ENCODE measurements around the gene TBC1D8.

DNA sequence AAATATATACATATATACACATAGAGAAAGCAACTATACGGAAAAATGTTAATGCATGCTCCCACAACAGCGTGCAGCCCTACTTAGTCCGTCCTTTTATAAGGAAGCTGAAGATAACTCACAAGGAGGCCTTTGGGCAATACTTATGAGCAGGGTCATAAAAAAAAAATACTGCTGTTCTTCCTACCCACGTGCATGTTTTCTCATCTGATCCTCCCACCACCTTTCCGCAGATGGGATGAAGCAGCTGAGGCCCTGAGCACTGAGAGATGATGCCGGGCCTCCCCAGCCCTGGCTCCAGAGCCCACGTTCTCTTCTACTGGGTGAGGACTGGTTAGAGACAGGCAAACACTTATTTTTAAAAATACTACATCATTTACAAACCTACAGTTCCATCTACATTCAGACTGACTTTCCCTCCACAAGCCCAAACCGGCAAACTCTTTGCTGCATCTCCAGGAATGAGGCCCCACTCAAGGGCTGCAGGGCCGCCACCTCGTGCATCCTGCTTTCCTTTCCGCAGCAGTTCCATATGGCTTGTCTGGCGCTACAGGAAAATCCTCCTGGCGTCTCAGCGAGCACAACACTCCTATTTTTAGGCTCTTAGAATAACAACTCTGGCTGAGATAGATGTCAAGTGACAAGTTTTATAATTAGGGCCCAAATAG lies 41.6 kb downstream of the TBC1D8 start:
- TF ChIP-seq, protein P1, sequence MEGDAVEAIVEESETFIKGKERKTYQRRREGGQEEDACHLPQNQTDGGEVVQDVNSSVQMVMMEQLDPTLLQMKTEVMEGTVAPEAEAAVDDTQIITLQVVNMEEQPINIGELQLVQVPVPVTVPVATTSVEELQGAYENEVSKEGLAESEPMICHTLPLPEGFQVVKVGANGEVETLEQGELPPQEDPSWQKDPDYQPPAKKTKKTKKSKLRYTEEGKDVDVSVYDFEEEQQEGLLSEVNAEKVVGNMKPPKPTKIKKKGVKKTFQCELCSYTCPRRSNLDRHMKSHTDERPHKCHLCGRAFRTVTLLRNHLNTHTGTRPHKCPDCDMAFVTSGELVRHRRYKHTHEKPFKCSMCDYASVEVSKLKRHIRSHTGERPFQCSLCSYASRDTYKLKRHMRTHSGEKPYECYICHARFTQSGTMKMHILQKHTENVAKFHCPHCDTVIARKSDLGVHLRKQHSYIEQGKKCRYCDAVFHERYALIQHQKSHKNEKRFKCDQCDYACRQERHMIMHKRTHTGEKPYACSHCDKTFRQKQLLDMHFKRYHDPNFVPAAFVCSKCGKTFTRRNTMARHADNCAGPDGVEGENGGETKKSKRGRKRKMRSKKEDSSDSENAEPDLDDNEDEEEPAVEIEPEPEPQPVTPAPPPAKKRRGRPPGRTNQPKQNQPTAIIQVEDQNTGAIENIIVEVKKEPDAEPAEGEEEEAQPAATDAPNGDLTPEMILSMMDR (IDR thresholded peaks at IDR 0.05; ENCODE audit: low read depth, low read length, poor library complexity, severe bottlenecking) = no peak
- TF ChIP-seq EZH2phosphoT487 (IDR thresholded peaks at IDR 0.05; ENCODE audit: borderline replicate concordance, low read length) = no peak

Measured in DOHH2 (cell line).